CD4-positive, alpha-beta T cell (primary cell): ENCODE data around the gene COBL. TPM values are rescaled to one million over a fixed set of nuclear protein-coding genes. Genes with fewer than 3 reads are reported as not detected.

Source experiments
- ATAC-seq: fragments of 200-7000 bp; cut with Tn5 transposase; one replicate; pipeline ENCODE4 v1.10.0; 2022; ENCODE audit warnings: mild to moderate bottlenecking; ENCODE audit not compliant: poor library complexity
- CTCF ChIA-PET: fragments of 350-600 bp; sonication (Branson Sonifier 250); formaldehyde crosslinking; loops from one replicate; lab custom pipeline; 2021; ENCODE audit warnings: antibody characterized with exemption, inconsistent platforms; lab: Charles Lee
- POLR2A ChIA-PET: fragments of 350-600 bp; sonication (Branson Sonifier 250); formaldehyde crosslinking; loops from one replicate; lab custom pipeline; 2021; ENCODE audit warnings: antibody characterized with exemption, inconsistent platforms; lab: Charles Lee
- DNase-seq, 14 experiments: peaks; one replicate each; pipeline ENCODE4 v3.0.0-alpha.2; 2013 to 2020; ENCODE audit warnings: mixed read lengths in 2 of 14
- H3K27ac ChIP-seq, 2 donors: one replicate each; pipeline versions ENCODE4 v1.5.1 to v1.7.0; 2013; ENCODE audit warnings: low read length in 2 of 2, low read depth in 1 of 2, mild to moderate bottlenecking in 1 of 2
- H3K27me3 ChIP-seq, 2 experiments: 1 replicate in 1 of 2; 2 replicates in 1 of 2; pipeline versions ENCODE4 v1.6.1 to v1.7.0; 2013; ENCODE audit warnings: low read length in 2 of 2, control low read depth in 1 of 2, mild to moderate bottlenecking in 1 of 2, moderate library complexity in 1 of 2; ENCODE audit not compliant: insufficient read depth in 2 of 2, control insufficient read depth in 1 of 2
- H3K36me3 ChIP-seq: one replicate; pipeline ENCODE4 v1.6.1; 2013; ENCODE audit warnings: low read length, control low read depth; ENCODE audit not compliant: insufficient read depth
- H3K4me1 ChIP-seq: one replicate; pipeline ENCODE4 v1.6.1; 2013; ENCODE audit warnings: low read length, control low read depth; ENCODE audit not compliant: insufficient read depth
- H3K4me3 ChIP-seq: one replicate; pipeline ENCODE4 v1.5.1; 2013; ENCODE audit warnings: mild to moderate bottlenecking, low read length, moderate library complexity
- H3K9me3 ChIP-seq, 2 experiments: 1 replicate in 1 of 2; 2 replicates in 1 of 2; pipeline versions ENCODE4 v1.6.1 to v1.7.0; 2013; ENCODE audit warnings: low read length in 2 of 2, mild to moderate bottlenecking in 2 of 2, control low read depth in 1 of 2, moderate library complexity in 1 of 2; ENCODE audit not compliant: control insufficient read depth in 1 of 2, insufficient read depth in 1 of 2
- H3K27ac Mint-ChIP-seq: one replicate; pipeline ENCODE4 v1.8.0; 2020; ENCODE audit warnings: mixed read lengths
- H3K27me3 Mint-ChIP-seq: one replicate; pipeline ENCODE4 v1.8.0; 2021; ENCODE audit warnings: mixed read lengths
- H3K36me3 Mint-ChIP-seq: one replicate; pipeline ENCODE4 v1.8.0; 2021; ENCODE audit warnings: low read depth, mixed read lengths
- H3K4me1 Mint-ChIP-seq: one replicate; pipeline ENCODE4 v1.8.0; 2021; ENCODE audit warnings: low read depth, mixed read lengths
- H3K4me3 Mint-ChIP-seq: one replicate; pipeline ENCODE4 v1.8.0; 2020; ENCODE audit warnings: mild to moderate bottlenecking, mixed read lengths
- H3K9me3 Mint-ChIP-seq: one replicate; pipeline ENCODE4 v1.8.0; 2020; ENCODE audit warnings: mixed read lengths
- CTCF ChIP-seq: fragments of 200-600 bp; IDR thresholded peaks from one replicate; pipeline ENCODE4 v1.8.0; 2022; ENCODE audit warnings: antibody characterized with exemption, mild to moderate bottlenecking
- intact Hi-C, 2 experiments: fragments of 100-400 bp; cut with DNase I in 1 of 2; cut with micrococcal nuclease in 1 of 2; formaldehyde crosslinking; loops; one replicate each; pipeline versions ENCODE4 v1.15.1 to v1.9.0; 2023 to 2025; cut with DNase I, micrococcal nuclease
- total RNA-seq, 174 experiments: library from RNA in 2 of 174; stranded (reverse) in 2 of 174; gene quantifications; one replicate each; pipeline ENCODE4 v1.2.3 and lab custom pipeline; 2021 to 2026

COBL gene
- total RNA-seq, 2 experiments from 2014 or later: not detected

- CTCF ChIA-PET: no interaction called here
- Mint-ChIP-seq H3K27ac (no peak overlapping the region), H3K27me3 (peaks cover 10% of the 10 kb centered on the region), H3K4me3 (no peak overlapping the region), H3K4me1 (no peaks in the 10 kb centered on the region), H3K36me3 (no peaks in the 10 kb centered on the region), H3K9me3 (no peaks in the 10 kb centered on the region)
- H3K36me3 ChIP-seq: no peaks in the 10 kb centered on the region
- ATAC-seq: no peak
- H3K4me3 ChIP-seq: no peak overlapping the region
- no peaks in the 10 kb centered on the region for H3K9me3 ChIP-seq
- no peaks in the 10 kb centered on the region for H3K4me1 ChIP-seq
- POLR2A ChIA-PET: no interaction called here
- no peak overlapping the region for H3K27ac ChIP-seq
- TF ChIP-seq CTCF: no peak
- H3K27me3 ChIP-seq: peaks cover 0 to 3% of the 10 kb centered on the region in 2 experiments
- no peak for DNase-seq
- intact Hi-C loops: no loop called here
Observed at GRCh38 chr7:51308265-51308664, 8.3 kb downstream of the COBL start.

- no peak overlapping the region for H3K4me3 ChIP-seq
- H3K4me1 ChIP-seq: no peaks in the 10 kb centered on the region
- no peaks in the 10 kb centered on the region for H3K9me3 ChIP-seq
- DNase-seq: no peak
- H3K27ac ChIP-seq: no peak overlapping the region
- no peaks in the 10 kb centered on the region for H3K4me1 Mint-ChIP-seq
- no peaks in the 10 kb centered on the region for H3K36me3 ChIP-seq
- no peak for TF ChIP-seq CTCF
- ChIA-PET CTCF (no interaction called here), POLR2A (no interaction called here)
- ATAC-seq: no peak
- no peaks in the 10 kb centered on the region for H3K36me3 Mint-ChIP-seq
- intact Hi-C loops: no loop called here
- peaks cover 10% of the 10 kb centered on the region for H3K27me3 Mint-ChIP-seq
- H3K9me3 Mint-ChIP-seq: no peaks in the 10 kb centered on the region
- H3K4me3 Mint-ChIP-seq: no peak overlapping the region
- peaks cover 0 to 3% of the 10 kb centered on the region in 2 experiments for H3K27me3 ChIP-seq
- no peak overlapping the region for H3K27ac Mint-ChIP-seq
Observed at GRCh38 chr7:51307651-51308210, 8.9 kb downstream of the COBL start.

- no peak for ATAC-seq
- Mint-ChIP-seq H3K4me1 (no peaks in the 10 kb centered on the region), H3K9me3 (no peaks in the 10 kb centered on the region), H3K27ac (no peak overlapping the region), H3K4me3 (no peak overlapping the region), H3K27me3 (peaks cover 7% of the 10 kb centered on the region), H3K36me3 (no peaks in the 10 kb centered on the region)
- CTCF ChIA-PET: no interaction called here
- Histone ChIP-seq H3K9me3 (no peaks in the 10 kb centered on the region), H3K4me1 (no peaks in the 10 kb centered on the region), H3K4me3 (no peak overlapping the region), H3K27ac (no peak overlapping the region), H3K36me3 (no peaks in the 10 kb centered on the region), H3K27me3 (peaks cover 0 to 3% of the 10 kb centered on the region in 2 experiments)
- POLR2A ChIA-PET: no interaction called here
- intact Hi-C loops: no loop called here
- DNase-seq: no peak
- no peak for TF ChIP-seq CTCF
Observed at GRCh38 chr7:51306761-51307160, 9.8 kb downstream of the COBL start.
